Measurements from ENCODE around the gene TDP2. TPM values are rescaled to one million over a fixed set of nuclear protein-coding genes. Genes with fewer than 3 reads are reported as not detected.

Gene TDP2, protein sequence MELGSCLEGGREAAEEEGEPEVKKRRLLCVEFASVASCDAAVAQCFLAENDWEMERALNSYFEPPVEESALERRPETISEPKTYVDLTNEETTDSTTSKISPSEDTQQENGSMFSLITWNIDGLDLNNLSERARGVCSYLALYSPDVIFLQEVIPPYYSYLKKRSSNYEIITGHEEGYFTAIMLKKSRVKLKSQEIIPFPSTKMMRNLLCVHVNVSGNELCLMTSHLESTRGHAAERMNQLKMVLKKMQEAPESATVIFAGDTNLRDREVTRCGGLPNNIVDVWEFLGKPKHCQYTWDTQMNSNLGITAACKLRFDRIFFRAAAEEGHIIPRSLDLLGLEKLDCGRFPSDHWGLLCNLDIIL
- 24.1 and 25.0 TPM in 2 replicates for polyA plus RNA-seq (2013)

- H2BK120ac ChIP-seq (ENCODE audit: insufficient read depth, low read length, poor library complexity), result peak within 1 kb of the TSS; percentile 57
- no CpG with 5 or more reads among the region's 62 CpGs for WGBS (ENCODE audit: extremely low coverage, insufficient coverage, insufficient read length)
- peaks cover 6 to 9% of the 10 kb centered on the region in 2 experiments for H3K36me3 ChIP-seq (ENCODE audit: control insufficient read depth in 1 of 2, insufficient read depth in 2 of 2, low read length in 2 of 2)
- peaks cover 0 to 3% of the 10 kb centered on the region in 2 experiments for H3K4me1 ChIP-seq (ENCODE audit: control insufficient read depth in 1 of 2, insufficient read depth in 2 of 2, low read length in 2 of 2)
- H3K27ac ChIP-seq (ENCODE audit: low read depth, low read length), result peak within 1 kb of the TSS; percentile 89
- H3K79me1 ChIP-seq (ENCODE audit: low read length), result peaks cover 10% of the 10 kb centered on the region
- H3K14ac ChIP-seq (ENCODE audit: low read length), result peak within 1 kb of the TSS; percentile 83
- no peak within 1 kb of the TSS for H2AK5ac ChIP-seq (ENCODE audit: low read length)
- H2BK5ac ChIP-seq (ENCODE audit: low read depth, low read length, poor library complexity), result peak within 1 kb of the TSS; percentile 51
- peak within 1 kb of the TSS; percentile 79 for H3K4me2 ChIP-seq (ENCODE audit: low read length)
- peak within 1 kb of the TSS; percentile 72 for H3K9ac ChIP-seq (ENCODE audit: low read length)
- H4K8ac ChIP-seq (ENCODE audit: low read depth, low read length), result peak within 1 kb of the TSS; percentile 93
- peak within 1 kb of the TSS; percentile 47 for H3K4ac ChIP-seq (ENCODE audit: low read depth, low read length)
- H3K4me3 ChIP-seq (ENCODE audit: low read depth, low read length), result peak within 1 kb of the TSS; percentile 88
- peak within 1 kb of the TSS; percentile 72 for H3K18ac ChIP-seq (ENCODE audit: low read length)
- H2AFZ ChIP-seq (ENCODE audit: insufficient read depth, low read length, poor library complexity), result peak within 1 kb of the TSS; percentile 77
- H3K9me3 ChIP-seq (ENCODE audit: insufficient read depth, low read depth, low read length), result peaks cover 2% of the 10 kb centered on the region
- H3K79me2 ChIP-seq (ENCODE audit: control insufficient read depth, insufficient read depth, low read length, poor library complexity), result peaks cover 7% of the 10 kb centered on the region
- no peak within 1 kb of the TSS for H3K23ac ChIP-seq (ENCODE audit: low read length)
- no peaks in the 10 kb centered on the region for H3K27me3 ChIP-seq (ENCODE audit: insufficient read depth, low read length)
- DNase-seq, result peak; percentile 98 to 99
- no peak within 1 kb of the TSS for H2BK12ac ChIP-seq (ENCODE audit: low read length)
- peak within 1 kb of the TSS; percentile 78 for H4K91ac ChIP-seq (ENCODE audit: low read depth, low read length)
- peak within 1 kb of the TSS; percentile 80 for H4K12ac ChIP-seq (ENCODE audit: low read depth, low read length)
Measured at GRCh38 chr6:24666641-24667377, at the start of gene TDP2, which contains the start of gene ACOT13. TDP2 (minus strand) TSS chr6:24666899; CDS start chr6:24666862, 37 bp downstream. ACOT13 (plus strand) TSS chr6:24667077; CDS start chr6:24667264, 187 bp downstream.

GRCh38 chr6:24710519-24711303 is 44.0 kb upstream of the TDP2 start:
- Histone ChIP-seq H2BK120ac (ENCODE audit: insufficient read depth, low read length, poor library complexity) (no peak overlapping the region), H3K4ac (ENCODE audit: low read depth, low read length) (no peak overlapping the region), H3K9me3 (ENCODE audit: insufficient read depth, low read depth, low read length) (no peaks in the 10 kb centered on the region), H3K23ac (ENCODE audit: low read length) (no peak overlapping the region), H3K18ac (ENCODE audit: low read length) (peak overlapping the region; percentile 23), H2AFZ (ENCODE audit: insufficient read depth, low read length, poor library complexity) (no peak overlapping the region), H4K91ac (ENCODE audit: low read depth, low read length) (no peak overlapping the region), H3K9ac (ENCODE audit: low read length) (no peak overlapping the region), H2BK12ac (ENCODE audit: low read length) (no peak overlapping the region), H4K8ac (ENCODE audit: low read depth, low read length) (no peak overlapping the region), H3K4me3 (ENCODE audit: low read depth, low read length) (no peak overlapping the region), H3K27ac (ENCODE audit: low read depth, low read length) (no peak overlapping the region), H3K27me3 (ENCODE audit: insufficient read depth, low read length) (no peaks in the 10 kb centered on the region), H3K36me3 (ENCODE audit: control insufficient read depth in 1 of 2, insufficient read depth in 2 of 2, low read length in 2 of 2) (peaks cover 38 to 52% of the 10 kb centered on the region in 2 experiments), H4K12ac (ENCODE audit: low read depth, low read length) (no peak overlapping the region), H3K4me2 (ENCODE audit: low read length) (no peak overlapping the region), H3K4me1 (ENCODE audit: control insufficient read depth in 1 of 2, insufficient read depth in 2 of 2, low read length in 2 of 2) (no peaks in the 10 kb centered on the region), H3K14ac (ENCODE audit: low read length) (no peak overlapping the region), H3K79me1 (ENCODE audit: low read length) (no peaks in the 10 kb centered on the region), H2BK5ac (ENCODE audit: low read depth, low read length, poor library complexity) (no peak overlapping the region), H3K79me2 (ENCODE audit: control insufficient read depth, insufficient read depth, low read length, poor library complexity) (no peaks in the 10 kb centered on the region), H2AK5ac (ENCODE audit: low read length) (no peak overlapping the region)
- DNase-seq, result no peak
- WGBS (ENCODE audit: extremely low coverage, insufficient coverage, insufficient read length), result no CpG with 5 or more reads among the region's 10 CpGs

DNA sequence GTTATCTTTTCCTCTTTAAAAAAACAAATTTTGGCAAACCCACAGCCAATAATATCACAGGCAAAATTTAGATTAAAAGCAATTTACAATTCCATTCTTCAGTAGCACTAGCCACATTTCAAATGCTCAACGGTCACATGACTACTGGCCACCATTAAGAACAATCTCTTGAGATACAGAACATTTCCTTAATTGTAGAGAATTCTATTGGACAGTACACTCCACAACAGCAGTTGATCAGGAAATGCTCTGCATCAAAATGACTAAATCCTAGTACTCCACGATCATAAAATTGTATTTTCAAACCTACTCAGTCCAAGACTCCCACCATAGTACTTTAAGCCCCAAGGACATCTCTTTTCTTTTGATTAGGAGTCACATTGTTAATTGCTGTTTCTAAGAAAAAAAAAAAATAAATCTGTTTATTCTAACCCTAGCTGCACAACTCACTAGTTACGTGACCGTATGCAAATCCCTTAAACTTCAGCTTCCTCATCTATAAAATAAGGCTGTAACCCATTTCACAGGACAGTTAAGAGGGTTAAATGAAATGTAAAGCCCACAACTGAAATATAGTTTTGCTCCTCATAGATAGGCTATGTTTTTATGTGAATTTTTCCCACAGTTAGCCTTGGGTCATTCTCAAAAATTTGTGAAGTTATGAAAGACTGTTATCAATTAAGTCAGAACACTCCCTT is 42.5 kb upstream of the TDP2 start:
- Histone ChIP-seq H3K9ac (ENCODE audit: low read length) (no peak overlapping the region), H3K18ac (ENCODE audit: low read length) (no peak overlapping the region), H2AK5ac (ENCODE audit: low read length) (no peak overlapping the region), H3K4me3 (ENCODE audit: low read depth, low read length) (no peak overlapping the region), H3K9me3 (ENCODE audit: insufficient read depth, low read depth, low read length) (no peaks in the 10 kb centered on the region), H3K36me3 (ENCODE audit: control insufficient read depth in 1 of 2, insufficient read depth in 2 of 2, low read length in 2 of 2) (peaks cover 30 to 46% of the 10 kb centered on the region in 2 experiments), H3K27me3 (ENCODE audit: insufficient read depth, low read length) (no peaks in the 10 kb centered on the region), H2BK5ac (ENCODE audit: low read depth, low read length, poor library complexity) (no peak overlapping the region), H3K79me1 (ENCODE audit: low read length) (no peaks in the 10 kb centered on the region), H3K4me1 (ENCODE audit: control insufficient read depth in 1 of 2, insufficient read depth in 2 of 2, low read length in 2 of 2) (no peaks in the 10 kb centered on the region), H2BK120ac (ENCODE audit: insufficient read depth, low read length, poor library complexity) (no peak overlapping the region), H3K4ac (ENCODE audit: low read depth, low read length) (no peak overlapping the region), H3K23ac (ENCODE audit: low read length) (no peak overlapping the region), H3K14ac (ENCODE audit: low read length) (no peak overlapping the region), H4K12ac (ENCODE audit: low read depth, low read length) (no peak overlapping the region), H3K79me2 (ENCODE audit: control insufficient read depth, insufficient read depth, low read length, poor library complexity) (no peaks in the 10 kb centered on the region), H2AFZ (ENCODE audit: insufficient read depth, low read length, poor library complexity) (no peak overlapping the region), H4K91ac (ENCODE audit: low read depth, low read length) (no peak overlapping the region), H2BK12ac (ENCODE audit: low read length) (no peak overlapping the region), H3K27ac (ENCODE audit: low read depth, low read length) (no peak overlapping the region), H3K4me2 (ENCODE audit: low read length) (no peak overlapping the region), H4K8ac (ENCODE audit: low read depth, low read length) (no peak overlapping the region)
- no CpG with 5 or more reads among the region's 4 CpGs for WGBS (ENCODE audit: extremely low coverage, insufficient coverage, insufficient read length)
- no peak for DNase-seq

DNA sequence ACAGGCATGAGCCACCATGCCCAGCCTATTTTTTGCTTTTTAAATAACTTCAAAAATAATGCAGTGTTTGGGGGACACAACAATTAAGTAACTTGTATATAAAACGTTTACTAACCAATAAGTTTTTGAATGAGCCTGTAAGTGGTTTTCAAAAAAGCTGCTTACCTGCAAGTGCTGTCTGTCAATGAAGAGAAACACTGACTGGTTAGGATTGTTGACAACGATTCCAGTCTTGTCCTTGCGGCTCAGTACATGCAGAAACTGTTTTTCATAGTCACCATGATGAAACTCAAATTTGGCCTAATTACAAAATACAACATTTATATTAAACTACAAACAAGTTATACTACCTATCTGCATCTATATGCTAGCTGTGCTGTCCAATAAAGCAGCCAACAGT is 41.9 kb upstream of the TDP2 start:
- Histone ChIP-seq H3K27ac (ENCODE audit: low read depth, low read length) (no peak overlapping the region), H3K4me2 (ENCODE audit: low read length) (no peak overlapping the region), H3K36me3 (ENCODE audit: control insufficient read depth in 1 of 2, insufficient read depth in 2 of 2, low read length in 2 of 2) (peaks cover 30 to 46% of the 10 kb centered on the region in 2 experiments), H3K18ac (ENCODE audit: low read length) (no peak overlapping the region), H3K27me3 (ENCODE audit: insufficient read depth, low read length) (no peaks in the 10 kb centered on the region), H4K8ac (ENCODE audit: low read depth, low read length) (no peak overlapping the region), H2BK12ac (ENCODE audit: low read length) (no peak overlapping the region), H4K12ac (ENCODE audit: low read depth, low read length) (no peak overlapping the region), H2AFZ (ENCODE audit: insufficient read depth, low read length, poor library complexity) (no peak overlapping the region), H3K79me1 (ENCODE audit: low read length) (no peaks in the 10 kb centered on the region), H3K79me2 (ENCODE audit: control insufficient read depth, insufficient read depth, low read length, poor library complexity) (no peaks in the 10 kb centered on the region), H3K4me1 (ENCODE audit: control insufficient read depth in 1 of 2, insufficient read depth in 2 of 2, low read length in 2 of 2) (no peaks in the 10 kb centered on the region), H3K23ac (ENCODE audit: low read length) (no peak overlapping the region), H3K9ac (ENCODE audit: low read length) (no peak overlapping the region), H2BK120ac (ENCODE audit: insufficient read depth, low read length, poor library complexity) (no peak overlapping the region), H3K9me3 (ENCODE audit: insufficient read depth, low read depth, low read length) (no peaks in the 10 kb centered on the region), H3K4me3 (ENCODE audit: low read depth, low read length) (no peak overlapping the region), H4K91ac (ENCODE audit: low read depth, low read length) (no peak overlapping the region), H3K4ac (ENCODE audit: low read depth, low read length) (no peak overlapping the region), H2AK5ac (ENCODE audit: low read length) (no peak overlapping the region), H3K14ac (ENCODE audit: low read length) (no peak overlapping the region), H2BK5ac (ENCODE audit: low read depth, low read length, poor library complexity) (no peak overlapping the region)
- WGBS (ENCODE audit: extremely low coverage, insufficient coverage, insufficient read length), result no CpG with 5 or more reads among the region's 3 CpGs
- no peak for DNase-seq
